Measurements from ENCODE around the gene EXOC3. TPM values are rescaled to one million over a fixed set of nuclear protein-coding genes. Genes with fewer than 3 reads are reported as not detected.

EXOC3 gene
- total and polyA plus RNA-seq, 10 of the 15 experiments (the other 5 are each of a cell fraction or from before 2014, with no cell fraction given): 1.6 to 53.0 (median 27.9) TPM

- no peak overlapping the region for H2AFZ ChIP-seq (ENCODE audit: control insufficient read depth, low read depth, low read length)
- H3K36me3 ChIP-seq (ENCODE audit: control insufficient read depth in 2 of 2, insufficient read depth in 2 of 2, low read length in 1 of 2): peaks cover 3 to 20% of the 10 kb centered on the region in 2 experiments; a peak in 3 of 4 replicates
- in situ Hi-C loops (cut with MboI): no loop called here
- ATAC-seq (no peak), FAIRE-seq (no peak), DNase-seq (ENCODE audit: low read depth, low spot score) (no peak)
- H3K4me3 ChIP-seq: no peak overlapping the region
- peaks cover 56% of the 10 kb centered on the region for H3K4me1 ChIP-seq (ENCODE audit: control insufficient read depth, insufficient read depth, low read length)
- ChIA-PET POLR2A (interaction anchor here (1.6 kb wide), 1 partner anchor 26 kb away, joined by 5 read pairs; no protein-coding TSS in a partner anchor), CTCF (no interaction called here), SMC1A (ENCODE audit: uncharacterized antibody, unreplicated experiment) (interaction anchor here (1.1 to 1.6 kb wide), 3 partner anchors 26 to 75 kb away, joined by 3 to 5 read pairs (median 4); no protein-coding TSS in a partner anchor), RAD21 (ENCODE audit: unreplicated experiment) (no interaction called here)
- H4K20me1 ChIP-seq (ENCODE audit: control insufficient read depth, insufficient read depth): no peaks in the 10 kb centered on the region
- WGBS (ENCODE audit: insufficient coverage, insufficient replicate concordance, low lambda C conversion rate, missing lambda C conversion rate): 88% methylated on average over 32 of the region's 35 CpGs
- H3K27me3 ChIP-seq (replicated peaks in 1 of 2; ENCODE audit: control insufficient read depth in 2 of 2, insufficient read depth in 2 of 2, low read length in 1 of 2): no peaks in the 10 kb centered on the region
- TF ChIP-seq KAT2A (conservative IDR thresholded peaks at IDR 0.05; ENCODE audit: control insufficient read depth, low read depth, low read length) (no peak), RUNX3 (IDR thresholded peaks at IDR 0.05; ENCODE audit: low read length) (no peak), FOXM1 (IDR thresholded peaks at IDR 0.05; ENCODE audit: low read depth, low read length) (no peak), ZNF207 (IDR thresholded peaks at IDR 0.05; ENCODE audit: borderline replicate concordance) (no peak), PAX5 (IDR thresholded peaks at IDR 0.05; ENCODE audit: borderline replicate concordance, low read depth, low read length) (no peak), CTCF (IDR thresholded peaks at IDR 0.05 in 2 of 3, conservative IDR thresholded peaks at IDR 0.05 in 1 of 3; ENCODE audit: control insufficient read depth in 2 of 3, extremely low read depth in 1 of 3, insufficient read depth in 1 of 3, low read depth in 3 of 3, low read length in 3 of 3) (0 out of 6 replicates have a peak, but pooled peaks of 1 of the 3 experiments have one; percentile 7), HCFC1 (IDR thresholded peaks at IDR 0.05; ENCODE audit: low read length) (no peak)
- TF ChIP-seq, protein P1, sequence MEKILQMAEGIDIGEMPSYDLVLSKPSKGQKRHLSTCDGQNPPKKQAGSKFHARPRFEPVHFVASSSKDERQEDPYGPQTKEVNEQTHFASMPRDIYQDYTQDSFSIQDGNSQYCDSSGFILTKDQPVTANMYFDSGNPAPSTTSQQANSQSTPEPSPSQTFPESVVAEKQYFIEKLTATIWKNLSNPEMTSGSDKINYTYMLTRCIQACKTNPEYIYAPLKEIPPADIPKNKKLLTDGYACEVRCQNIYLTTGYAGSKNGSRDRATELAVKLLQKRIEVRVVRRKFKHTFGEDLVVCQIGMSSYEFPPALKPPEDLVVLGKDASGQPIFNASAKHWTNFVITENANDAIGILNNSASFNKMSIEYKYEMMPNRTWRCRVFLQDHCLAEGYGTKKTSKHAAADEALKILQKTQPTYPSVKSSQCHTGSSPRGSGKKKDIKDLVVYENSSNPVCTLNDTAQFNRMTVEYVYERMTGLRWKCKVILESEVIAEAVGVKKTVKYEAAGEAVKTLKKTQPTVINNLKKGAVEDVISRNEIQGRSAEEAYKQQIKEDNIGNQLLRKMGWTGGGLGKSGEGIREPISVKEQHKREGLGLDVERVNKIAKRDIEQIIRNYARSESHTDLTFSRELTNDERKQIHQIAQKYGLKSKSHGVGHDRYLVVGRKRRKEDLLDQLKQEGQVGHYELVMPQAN (conservative IDR thresholded peaks at IDR 0.05): no peak
- H3K9me3 ChIP-seq (replicated peaks; ENCODE audit: control insufficient read depth, insufficient read depth, low read length): peaks cover 5% of the 10 kb centered on the region; the same call in 2 of the 3 replicates
- H3K27ac ChIP-seq (ENCODE audit: control insufficient read depth, insufficient read depth): peak overlapping the region; percentile 95
- no TSS peak for BruUV-seq (replicated peaks)
- intact Hi-C loops (cut with micrococcal nuclease; ENCODE audit: unreplicated experiment): no loop called here
- H3K79me2 ChIP-seq (ENCODE audit: control insufficient read depth, insufficient read depth, low read length): peaks cover 4% of the 10 kb centered on the region
- H3K4me2 ChIP-seq (ENCODE audit: control insufficient read depth, insufficient read depth): peak overlapping the region; percentile 74; the same call in 1 of the 2 replicates
- peak overlapping the region; percentile 68; the same call in 1 of the 2 replicates for H3K9ac ChIP-seq (ENCODE audit: control insufficient read depth, insufficient read depth, low read length)
Measured at GRCh38 chr5:398475-399295, 44.3 kb upstream of the EXOC3 start.
